ENCODE data around the gene JAK2.
"Not testable (repeated sequence)": the region's sequence is repeated elsewhere in the genome, so short reads cannot be mapped to it uniquely, and the experiment has no call there.

JAK2 gene

DNA sequence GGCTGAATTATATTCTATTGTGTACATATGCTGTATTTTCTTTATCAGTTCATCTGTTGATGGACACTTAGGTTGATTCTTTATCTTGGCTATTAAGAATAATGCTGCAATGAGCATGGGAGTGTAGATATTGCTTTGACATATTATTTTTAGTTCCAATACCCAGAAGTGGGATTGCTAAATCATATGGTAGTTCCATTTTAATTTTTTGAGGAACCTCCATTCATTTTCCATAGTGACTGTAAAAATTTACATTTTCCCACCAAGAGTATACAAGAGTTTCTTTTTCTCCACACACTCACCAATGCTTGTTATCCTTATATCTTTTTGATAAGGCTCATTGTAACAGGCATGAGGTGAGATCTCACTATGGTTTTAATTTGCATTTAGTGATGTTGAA is 19.4 kb downstream of the JAK2 start:
- H3K27me3 ChIP-seq: no peaks in the 10 kb centered on the region
- H4K20me1 ChIP-seq: peaks cover 0 to 54% (median 13%) of the 10 kb centered on the region in 11 experiments; a peak in 10 of 22 replicates
- H3K4me2 ChIP-seq: peak overlapping the region in 3 of 11 experiments; percentile 5 to 49 (median 30); a peak in 3 of 22 replicates
- no peak overlapping the region for H3K4me3 ChIP-seq
- H3K36me3 ChIP-seq: peaks cover 0 to 80% (median 24%) of the 10 kb centered on the region in 11 experiments; a peak in 14 of 22 replicates
- peak overlapping the region in 1 of 11 experiments; percentile 12; a peak in 1 of 22 replicates for H3K27ac ChIP-seq
- H3K9ac ChIP-seq: no peak overlapping the region
- peaks cover 0 to 12% (median 0%) of the 10 kb centered on the region in 10 experiments; a peak in 2 of 20 replicates for H3K4me1 ChIP-seq
- H3K9me3 ChIP-seq (replicated peaks in 1 of 11): peaks cover 34 to 58% (median 50%) of the 10 kb centered on the region in 11 experiments; a peak in 21 of 22 replicates
- TF ChIP-seq Cebpa-rat (IDR thresholded peaks at IDR 0.05): no peak

- H3K27me3 ChIP-seq: no peaks in the 10 kb centered on the region
- H3K9ac ChIP-seq: no peak overlapping the region
- H3K9me3 ChIP-seq (replicated peaks in 1 of 11): peaks cover 25 to 33% (median 26%) of the 10 kb centered on the region in 11 experiments; a peak in 21 of 22 replicates
- H3K4me3 ChIP-seq: no peak overlapping the region
- peaks cover 0 to 12% (median 0%) of the 10 kb centered on the region in 10 experiments; a peak in 2 of 20 replicates for H3K4me1 ChIP-seq
- H3K27ac ChIP-seq: no peak overlapping the region
- H3K4me2 ChIP-seq: no peak overlapping the region
- TF ChIP-seq Cebpa-rat (IDR thresholded peaks at IDR 0.05): no peak
- peaks cover 0 to 77% (median 22%) of the 10 kb centered on the region in 11 experiments; a peak in 12 of 22 replicates for H3K36me3 ChIP-seq
- H4K20me1 ChIP-seq: peaks cover 0 to 71% (median 26%) of the 10 kb centered on the region in 11 experiments; a peak in 13 of 22 replicates
Observed at GRCh38 chr9:5008202-5008601, 23.1 kb downstream of the JAK2 start.

- TF ChIP-seq Cebpa-rat (IDR thresholded peaks at IDR 0.05): no peak
- Histone ChIP-seq H3K27ac (no peak overlapping the region), H3K36me3 (peaks cover 2 to 92% (median 28%) of the 10 kb centered on the region in 11 experiments; a peak in 18 of 22 replicates), H3K9ac (no peak overlapping the region), H3K4me1 (no peaks in the 10 kb centered on the region), H3K9me3 (replicated peaks in 1 of 11) (peaks cover 6 to 29% (median 15%) of the 10 kb centered on the region in 11 experiments), H3K4me2 (no peak overlapping the region), H3K27me3 (no peaks in the 10 kb centered on the region), H3K4me3 (no peak overlapping the region), H4K20me1 (peaks cover 0 to 98% (median 20%) of the 10 kb centered on the region in 11 experiments; a peak in 14 of 22 replicates)
Observed at GRCh38 chr9:5013374-5013773, 28.3 kb downstream of the JAK2 start.

GRCh38 chr9:5015934-5016333 is 30.9 kb downstream of the JAK2 start:
- H3K9me3 ChIP-seq (replicated peaks in 1 of 11): peaks cover 26 to 47% (median 32%) of the 10 kb centered on the region in 11 experiments
- H4K20me1 ChIP-seq: peaks cover 0 to 98% (median 22%) of the 10 kb centered on the region in 11 experiments; a peak in 13 of 22 replicates
- H3K27ac ChIP-seq: no peak overlapping the region
- H3K36me3 ChIP-seq: peaks cover 8 to 96% (median 49%) of the 10 kb centered on the region in 11 experiments; a peak in 18 of 22 replicates
- no peak overlapping the region for H3K4me2 ChIP-seq
- no peaks in the 10 kb centered on the region for H3K4me1 ChIP-seq
- no peaks in the 10 kb centered on the region for H3K27me3 ChIP-seq
- TF ChIP-seq Cebpa-rat (IDR thresholded peaks at IDR 0.05): no peak
- H3K9ac ChIP-seq: no peak overlapping the region
- no peak overlapping the region for H3K4me3 ChIP-seq

DNA sequence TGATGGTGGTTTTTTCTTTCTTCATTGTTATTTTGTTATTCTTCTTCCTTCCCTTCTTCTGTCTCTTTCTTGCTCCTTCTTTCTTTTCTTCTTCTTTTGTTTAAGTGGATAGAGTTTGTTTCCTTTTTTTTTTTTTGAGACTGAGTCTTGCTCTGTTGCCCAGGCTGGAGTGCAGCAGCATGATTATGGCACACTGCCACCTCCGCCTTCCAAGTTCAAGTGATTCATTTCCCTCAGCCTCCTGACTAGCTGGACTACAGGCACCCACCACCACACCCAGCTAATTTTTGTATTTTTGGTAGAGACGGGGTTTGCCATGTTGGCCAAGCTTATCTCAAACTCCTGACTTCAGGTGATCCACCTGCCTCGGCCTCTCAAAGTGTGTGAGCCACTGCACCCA is 40.3 kb downstream of the JAK2 start:
- H3K36me3 ChIP-seq: peaks cover 26 to 100% (median 83%) of the 10 kb centered on the region in 11 experiments
- H3K9me3 ChIP-seq (replicated peaks in 1 of 11): peaks cover 0 to 33% (median 18%) of the 10 kb centered on the region in 11 experiments; a peak in 17 of 22 replicates
- peaks cover 0 to 80% (median 14%) of the 10 kb centered on the region in 11 experiments; a peak in 12 of 22 replicates for H4K20me1 ChIP-seq
- peaks cover 0 to 15% (median 0%) of the 10 kb centered on the region in 10 experiments; a peak in 2 of 20 replicates for H3K4me1 ChIP-seq
- no peak overlapping the region for H3K4me2 ChIP-seq
- H3K27me3 ChIP-seq: no peaks in the 10 kb centered on the region
- no peak overlapping the region for H3K4me3 ChIP-seq
- no peak overlapping the region for H3K9ac ChIP-seq
- TF ChIP-seq Cebpa-rat (IDR thresholded peaks at IDR 0.05): no peak
- no peak overlapping the region for H3K27ac ChIP-seq

GRCh38 chr9:5031941-5032340 is 46.9 kb downstream of the JAK2 start:
- H3K9ac ChIP-seq, H3K27me3 ChIP-seq, H3K4me1 ChIP-seq, H3K4me3 ChIP-seq, H3K27ac ChIP-seq, H3K4me2 ChIP-seq: not testable (repeated sequence)
- Histone ChIP-seq H3K9me3 (replicated peaks in 1 of 11) (peaks cover 12 to 30% (median 16%) of the 10 kb centered on the region in 11 experiments; a peak in 21 of 22 replicates), H4K20me1 (peaks cover 0 to 23% (median 0%) of the 10 kb centered on the region in 11 experiments; a peak in 4 of 22 replicates), H3K36me3 (peaks cover 9 to 64% (median 54%) of the 10 kb centered on the region in 11 experiments; a peak in 21 of 22 replicates)

DNA sequence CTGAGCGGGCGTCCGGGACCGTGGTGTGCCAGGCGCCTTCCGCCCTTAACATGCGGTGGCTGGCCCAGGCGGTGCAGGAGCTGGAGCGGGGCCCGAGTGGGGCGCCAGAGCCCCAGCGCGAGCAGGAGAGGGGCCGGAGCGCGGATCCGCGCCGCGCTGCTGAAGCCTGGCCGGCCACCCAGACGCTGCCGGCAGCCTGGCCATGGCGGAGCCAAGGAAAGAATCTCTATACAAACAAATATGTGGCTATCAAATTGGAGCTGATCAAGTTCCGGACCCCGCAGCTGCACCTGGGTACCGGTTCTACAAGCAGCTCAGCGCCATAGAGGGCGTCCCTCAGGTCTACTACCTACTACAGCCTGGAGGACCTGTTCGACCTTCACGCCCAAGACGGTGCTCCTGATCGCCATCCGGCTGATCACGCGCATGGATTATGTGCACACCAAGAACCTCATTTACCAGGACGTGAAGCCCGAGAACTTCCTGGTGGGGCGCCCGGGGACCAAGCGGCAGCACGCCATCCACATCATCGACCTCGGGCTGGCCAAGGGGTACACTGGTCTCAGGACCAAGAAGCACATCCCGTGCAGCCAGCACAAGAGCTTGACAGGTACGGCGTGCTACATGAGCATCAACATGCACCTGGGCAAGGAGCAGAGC is 55.8 kb downstream of the JAK2 start:
- peaks cover 0 to 26% (median 0%) of the 10 kb centered on the region in 11 experiments; a peak in 6 of 22 replicates for H4K20me1 ChIP-seq
- no peaks in the 10 kb centered on the region for H3K27me3 ChIP-seq
- H3K4me1 ChIP-seq: peaks cover 0 to 12% (median 6%) of the 10 kb centered on the region in 10 experiments; a peak in 9 of 20 replicates
- peaks cover 23 to 78% (median 39%) of the 10 kb centered on the region in 11 experiments for H3K36me3 ChIP-seq
- H3K4me3 ChIP-seq: peak overlapping the region in 3 of 10 experiments; percentile 20 to 54 (median 37); a peak in 4 of 20 replicates
- no peak for TF ChIP-seq Cebpa-rat (IDR thresholded peaks at IDR 0.05)
- H3K9me3 ChIP-seq (replicated peaks in 1 of 11): peaks cover 17 to 28% (median 25%) of the 10 kb centered on the region in 11 experiments
- no peak overlapping the region for H3K9ac ChIP-seq
- no peak overlapping the region for H3K27ac ChIP-seq
- H3K4me2 ChIP-seq: no peak overlapping the region

GRCh38 chr9:5041390-5042115 is 56.5 kb downstream of the JAK2 start:
- peaks cover 17 to 28% (median 25%) of the 10 kb centered on the region in 11 experiments for H3K9me3 ChIP-seq (replicated peaks in 1 of 11)
- H3K4me3 ChIP-seq: peak overlapping the region in 2 of 10 experiments; percentile 20 to 54; a peak in 3 of 20 replicates
- H3K36me3 ChIP-seq: peaks cover 24 to 85% (median 44%) of the 10 kb centered on the region in 11 experiments
- peaks cover 0 to 12% (median 6%) of the 10 kb centered on the region in 10 experiments; a peak in 9 of 20 replicates for H3K4me1 ChIP-seq
- H4K20me1 ChIP-seq: peaks cover 0 to 29% (median 0%) of the 10 kb centered on the region in 11 experiments; a peak in 7 of 22 replicates
- no peaks in the 10 kb centered on the region for H3K27me3 ChIP-seq
- TF ChIP-seq Cebpa-rat (IDR thresholded peaks at IDR 0.05): no peak
- no peak overlapping the region for H3K27ac ChIP-seq
- H3K4me2 ChIP-seq: no peak overlapping the region
- no peak overlapping the region for H3K9ac ChIP-seq

Measured in BLaER1 treated with 17β-estradiol and CSF1 and Interleukin-3, amounts not matched to agents 10 nM and 100 nM (cell line).